ENCODE data around the gene BLOC1S4. TPM values are rescaled to one million over a fixed set of nuclear protein-coding genes. Genes with fewer than 3 reads are reported as not detected.

Gene BLOC1S4
- total RNA-seq, 1 experiment from 2014 or later, result 10.7 TPM

DNA sequence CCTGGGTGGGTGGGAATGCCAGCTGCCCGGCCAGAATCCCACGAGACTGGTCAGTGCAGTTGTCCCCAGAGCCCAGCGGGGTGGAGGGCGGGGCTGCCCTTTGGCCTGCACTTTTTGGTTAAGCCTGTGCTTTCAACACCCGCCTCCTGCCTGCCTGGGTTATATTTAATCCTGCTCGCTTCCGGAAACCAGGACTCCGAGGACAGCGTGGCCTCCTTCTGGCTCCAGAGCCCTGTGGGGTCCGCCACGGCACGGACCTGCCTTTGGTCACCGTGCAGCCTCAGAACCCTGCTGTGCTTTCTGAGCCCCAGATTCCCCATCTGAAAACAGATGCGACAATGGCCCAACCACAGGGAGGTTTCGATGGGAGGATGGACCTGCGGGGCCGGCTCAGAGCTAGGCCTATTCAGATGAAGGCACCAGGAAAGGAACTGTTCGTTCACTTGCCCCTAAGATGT, 37.2 kb downstream of the BLOC1S4 start:
- POLR2A ChIA-PET, result no interaction called here
- DNase-seq (ENCODE audit: low read depth, low spot score) (no peak), ATAC-seq (no peak)
- in situ Hi-C loops (cut with HindIII; ENCODE audit: low pct_unique_long_range_greater_than_20kb, low sequenced_read_pairs), result no loop called here
- intact Hi-C loops (cut with micrococcal nuclease; ENCODE audit: unreplicated experiment), result no loop called here
- BruUV-seq (replicated peaks), result no TSS peak
- no peaks in the 10 kb centered on the region for H3K36me3 ChIP-seq (ENCODE audit: control insufficient read depth, insufficient read depth, low read length)
- peaks cover 22% of the 10 kb centered on the region for H3K4me1 ChIP-seq (ENCODE audit: control insufficient read depth, insufficient read depth, low read length)
- H3K27ac ChIP-seq (ENCODE audit: low read length), result no peak overlapping the region
- H3K4me3 ChIP-seq (ENCODE audit: low read depth in 2 of 2, low read length in 2 of 2), result no peak overlapping the region
- H3K27me3 ChIP-seq (ENCODE audit: control insufficient read depth, insufficient read depth, low read length), result no peaks in the 10 kb centered on the region
- H3K9me3 ChIP-seq (ENCODE audit: control insufficient read depth, insufficient read depth, low read depth, low read length), result no peaks in the 10 kb centered on the region
- TF ChIP-seq POLR2AphosphoS5 (IDR thresholded peaks at IDR 0.05; ENCODE audit: low read depth, low read length) (no peak), TCF7L2 (IDR thresholded peaks at IDR 0.05; ENCODE audit: low read depth, low read length) (no peak)
- TF ChIP-seq, protein P1, sequence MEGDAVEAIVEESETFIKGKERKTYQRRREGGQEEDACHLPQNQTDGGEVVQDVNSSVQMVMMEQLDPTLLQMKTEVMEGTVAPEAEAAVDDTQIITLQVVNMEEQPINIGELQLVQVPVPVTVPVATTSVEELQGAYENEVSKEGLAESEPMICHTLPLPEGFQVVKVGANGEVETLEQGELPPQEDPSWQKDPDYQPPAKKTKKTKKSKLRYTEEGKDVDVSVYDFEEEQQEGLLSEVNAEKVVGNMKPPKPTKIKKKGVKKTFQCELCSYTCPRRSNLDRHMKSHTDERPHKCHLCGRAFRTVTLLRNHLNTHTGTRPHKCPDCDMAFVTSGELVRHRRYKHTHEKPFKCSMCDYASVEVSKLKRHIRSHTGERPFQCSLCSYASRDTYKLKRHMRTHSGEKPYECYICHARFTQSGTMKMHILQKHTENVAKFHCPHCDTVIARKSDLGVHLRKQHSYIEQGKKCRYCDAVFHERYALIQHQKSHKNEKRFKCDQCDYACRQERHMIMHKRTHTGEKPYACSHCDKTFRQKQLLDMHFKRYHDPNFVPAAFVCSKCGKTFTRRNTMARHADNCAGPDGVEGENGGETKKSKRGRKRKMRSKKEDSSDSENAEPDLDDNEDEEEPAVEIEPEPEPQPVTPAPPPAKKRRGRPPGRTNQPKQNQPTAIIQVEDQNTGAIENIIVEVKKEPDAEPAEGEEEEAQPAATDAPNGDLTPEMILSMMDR (IDR thresholded peaks at IDR 0.05), result no peak
- TF ChIP-seq, protein P2, sequence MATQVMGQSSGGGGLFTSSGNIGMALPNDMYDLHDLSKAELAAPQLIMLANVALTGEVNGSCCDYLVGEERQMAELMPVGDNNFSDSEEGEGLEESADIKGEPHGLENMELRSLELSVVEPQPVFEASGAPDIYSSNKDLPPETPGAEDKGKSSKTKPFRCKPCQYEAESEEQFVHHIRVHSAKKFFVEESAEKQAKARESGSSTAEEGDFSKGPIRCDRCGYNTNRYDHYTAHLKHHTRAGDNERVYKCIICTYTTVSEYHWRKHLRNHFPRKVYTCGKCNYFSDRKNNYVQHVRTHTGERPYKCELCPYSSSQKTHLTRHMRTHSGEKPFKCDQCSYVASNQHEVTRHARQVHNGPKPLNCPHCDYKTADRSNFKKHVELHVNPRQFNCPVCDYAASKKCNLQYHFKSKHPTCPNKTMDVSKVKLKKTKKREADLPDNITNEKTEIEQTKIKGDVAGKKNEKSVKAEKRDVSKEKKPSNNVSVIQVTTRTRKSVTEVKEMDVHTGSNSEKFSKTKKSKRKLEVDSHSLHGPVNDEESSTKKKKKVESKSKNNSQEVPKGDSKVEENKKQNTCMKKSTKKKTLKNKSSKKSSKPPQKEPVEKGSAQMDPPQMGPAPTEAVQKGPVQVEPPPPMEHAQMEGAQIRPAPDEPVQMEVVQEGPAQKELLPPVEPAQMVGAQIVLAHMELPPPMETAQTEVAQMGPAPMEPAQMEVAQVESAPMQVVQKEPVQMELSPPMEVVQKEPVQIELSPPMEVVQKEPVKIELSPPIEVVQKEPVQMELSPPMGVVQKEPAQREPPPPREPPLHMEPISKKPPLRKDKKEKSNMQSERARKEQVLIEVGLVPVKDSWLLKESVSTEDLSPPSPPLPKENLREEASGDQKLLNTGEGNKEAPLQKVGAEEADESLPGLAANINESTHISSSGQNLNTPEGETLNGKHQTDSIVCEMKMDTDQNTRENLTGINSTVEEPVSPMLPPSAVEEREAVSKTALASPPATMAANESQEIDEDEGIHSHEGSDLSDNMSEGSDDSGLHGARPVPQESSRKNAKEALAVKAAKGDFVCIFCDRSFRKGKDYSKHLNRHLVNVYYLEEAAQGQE (IDR thresholded peaks at IDR 0.05; ENCODE audit: insufficient read depth in 1 of 2, low read depth in 2 of 2, low read length in 1 of 2), result no peak
- CTCF ChIA-PET, result no interaction called here

DNA sequence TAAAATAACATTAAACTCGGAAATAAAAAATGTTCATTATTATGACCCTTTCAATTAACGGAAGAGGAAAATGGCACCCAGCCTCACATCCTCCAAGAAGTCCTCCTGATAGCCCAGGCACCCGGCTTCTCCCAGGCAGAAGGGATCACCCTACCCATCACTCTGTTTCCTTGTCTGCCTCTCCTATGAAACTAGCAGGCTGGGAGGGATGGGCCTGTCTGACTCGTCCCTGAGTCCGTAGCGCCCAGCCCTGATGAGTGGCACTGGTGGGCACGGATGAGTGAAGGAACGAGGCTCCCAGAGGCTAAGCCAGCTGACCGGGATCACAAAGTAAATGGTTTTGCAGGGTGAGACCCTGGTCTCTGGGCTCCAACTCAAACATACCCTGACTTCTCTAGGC, 37.9 kb downstream of the BLOC1S4 start:
- H3K4me3 ChIP-seq (ENCODE audit: low read depth in 2 of 2, low read length in 2 of 2), result no peak overlapping the region

More for the DNA sequence above, 37.9 kb downstream of the BLOC1S4 start:
- H3K27me3 ChIP-seq (ENCODE audit: control insufficient read depth, insufficient read depth, low read length), result no peaks in the 10 kb centered on the region
- in situ Hi-C loops (cut with HindIII; ENCODE audit: low pct_unique_long_range_greater_than_20kb, low sequenced_read_pairs), result no loop called here
- TF ChIP-seq, protein P2 (IDR thresholded peaks at IDR 0.05; ENCODE audit: insufficient read depth in 1 of 2, low read depth in 2 of 2, low read length in 1 of 2), result no peak
- TF ChIP-seq TCF7L2 (IDR thresholded peaks at IDR 0.05; ENCODE audit: low read depth, low read length) (no peak), POLR2AphosphoS5 (IDR thresholded peaks at IDR 0.05; ENCODE audit: low read depth, low read length) (no peak), SIN3A (IDR thresholded peaks at IDR 0.05; ENCODE audit: borderline replicate concordance, insufficient read depth, low read depth, low read length) (no peak)
- TF ChIP-seq, protein P1 (IDR thresholded peaks at IDR 0.05), result no peak
- no TSS peak for BruUV-seq (replicated peaks)
- no peak for DNase-seq (ENCODE audit: low read depth, low spot score)
- intact Hi-C loops (cut with micrococcal nuclease; ENCODE audit: unreplicated experiment), result no loop called here
- H3K36me3 ChIP-seq (ENCODE audit: control insufficient read depth, insufficient read depth, low read length), result no peaks in the 10 kb centered on the region
- POLR2A ChIA-PET, result no interaction called here
- H3K9me3 ChIP-seq (ENCODE audit: control insufficient read depth, insufficient read depth, low read depth, low read length), result no peaks in the 10 kb centered on the region
- CTCF ChIA-PET, result interaction anchor here (0.5 kb wide), 1 partner anchor 105 kb away, joined by 8 read pairs; no protein-coding TSS in a partner anchor
- ATAC-seq, result no peak
- H3K27ac ChIP-seq (ENCODE audit: low read length), result no peak overlapping the region
- H3K4me1 ChIP-seq (ENCODE audit: control insufficient read depth, insufficient read depth, low read length), result peaks cover 18% of the 10 kb centered on the region; the same call in 1 of the 2 replicates

Data from Panc1 (cell line).